GM23338 (cell line): Measurements from ENCODE around the gene MRPS27. TPM values are rescaled to one million over a fixed set of nuclear protein-coding genes. Genes with fewer than 3 reads are reported as not detected.

Experiments
- ATAC-seq: fragments of 200-7000 bp; cut with Tn5 transposase; 3 replicates; pipeline ENCODE4 v1.9.1; 2020
- DNase-seq: peaks from one replicate; pipeline ENCODE4 v3.0.0-alpha.2; 2015; ENCODE audit warnings: low spot score
- H2AFZ ChIP-seq: fragments of 200-600 bp; sonication (generic); 2 replicates; pipeline ENCODE4 v1.8.0; 2016; ENCODE audit warnings: antibody characterized with exemption, mild to moderate bottlenecking, moderate library complexity
- H3F3A ChIP-seq: fragments of 200-600 bp; sonication (generic); replicated peaks from 2 replicates; pipeline ENCODE4 v1.8.0; 2017; ENCODE audit warnings: antibody characterized with exemption, mixed run types, low read depth
- H3K27ac ChIP-seq: fragments of 200-600 bp; sonication (generic); 2 replicates; pipeline ENCODE4 v1.6.1; 2016; ENCODE audit warnings: low read depth
- H3K27me3 ChIP-seq: fragments of 200-600 bp; sonication (generic); 2 replicates; pipeline ENCODE4 v1.8.0; 2016; ENCODE audit warnings: mild to moderate bottlenecking, mixed run types, moderate library complexity; ENCODE audit not compliant: insufficient read depth
- H3K36me3 ChIP-seq: fragments of 200-600 bp; sonication (generic); 2 replicates; pipeline ENCODE4 v1.8.0; 2016; ENCODE audit warnings: mild to moderate bottlenecking; ENCODE audit not compliant: insufficient read depth
- H3K4me1 ChIP-seq: fragments of 200-600 bp; sonication (generic); 2 replicates; pipeline ENCODE4 v1.8.0; 2016; ENCODE audit warnings: mild to moderate bottlenecking, moderate library complexity; ENCODE audit not compliant: insufficient read depth
- H3K4me2 ChIP-seq: fragments of 200-600 bp; sonication (generic); 2 replicates; pipeline ENCODE4 v1.7.1; 2017; ENCODE audit warnings: mixed run types
- H3K4me3 ChIP-seq: fragments of 200-600 bp; sonication (generic); 2 replicates; pipeline ENCODE4 v1.6.1; 2016; ENCODE audit warnings: mixed run types
- H3K79me2 ChIP-seq: fragments of 200-600 bp; sonication (generic); replicated peaks from 2 replicates; pipeline ENCODE4 v1.8.0; 2017; ENCODE audit warnings: mild to moderate bottlenecking; ENCODE audit not compliant: insufficient read depth
- H3K9me2 ChIP-seq: fragments of 200-600 bp; sonication (generic); 2 replicates; pipeline ENCODE4 v1.8.0; 2017; ENCODE audit not compliant: insufficient read depth
- H4K20me1 ChIP-seq: fragments of 200-600 bp; sonication (generic); replicated peaks from 2 replicates; pipeline ENCODE4 v1.8.0; 2017; ENCODE audit warnings: mild to moderate bottlenecking; ENCODE audit not compliant: insufficient read depth
- H3K27ac Mint-ChIP-seq: 2 replicates; pipeline ENCODE4 v1.8.0; 2020; ENCODE audit warnings: inconsistent platforms, mild to moderate bottlenecking, moderate library complexity, mixed read lengths
- H3K27me3 Mint-ChIP-seq: 3 replicates; pipeline ENCODE4 v1.8.0; 2022; ENCODE audit warnings: low read depth, mild to moderate bottlenecking, moderate library complexity, mixed read lengths, inconsistent platforms; ENCODE audit not compliant: insufficient read depth, poor library complexity
- H3K36me3 Mint-ChIP-seq: 3 replicates; pipeline ENCODE4 v1.8.0; 2021; ENCODE audit warnings: low read depth, mild to moderate bottlenecking, inconsistent platforms, moderate library complexity, mixed read lengths
- H3K4me1 Mint-ChIP-seq: 3 replicates; pipeline ENCODE4 v1.8.0; 2020; ENCODE audit warnings: mild to moderate bottlenecking, inconsistent platforms, mixed read lengths
- H3K4me3 Mint-ChIP-seq: 3 replicates; pipeline ENCODE4 v1.8.0; 2021; ENCODE audit warnings: moderate library complexity, mild to moderate bottlenecking, inconsistent platforms, mixed read lengths
- H3K9me3 Mint-ChIP-seq: 3 replicates; pipeline ENCODE4 v1.8.0; 2020; ENCODE audit warnings: moderate library complexity, mild to moderate bottlenecking, inconsistent platforms, mixed read lengths
- CREB1 ChIP-seq: fragments of 250-450 bp; sonication (Bioruptor Pico); IDR thresholded peaks from 2 replicates; pipeline ENCODE4 v1.5.0; 2020; ENCODE audit warnings: low read depth, mild to moderate bottlenecking, moderate library complexity
- EZH2 ChIP-seq: fragments of 200-600 bp; sonication (generic); IDR thresholded peaks from one replicate; pipeline ENCODE4 v1.8.0; 2017; ENCODE audit warnings: antibody characterized with exemption, mild to moderate bottlenecking, low read depth; ENCODE audit not compliant: unreplicated experiment
- EZH2phosphoT487 ChIP-seq: fragments of 200-600 bp; sonication (generic); IDR thresholded peaks from one replicate; pipeline ENCODE4 v1.8.1; 2018; ENCODE audit warnings: antibody characterized with exemption; ENCODE audit not compliant: unreplicated experiment
- JUNB ChIP-seq: IDR thresholded peaks from one replicate; pipeline ENCODE4 v1.6.1; 2016; ENCODE audit warnings: antibody characterized with exemption; ENCODE audit not compliant: unreplicated experiment
- NANOG ChIP-seq: IDR thresholded peaks from 2 replicates; pipeline ENCODE4 v1.6.1; 2016; ENCODE audit warnings: antibody characterized with exemption, borderline replicate concordance
- POLR2AphosphoS5 ChIP-seq: IDR thresholded peaks from 2 replicates; pipeline ENCODE4 v1.6.1; 2016; ENCODE audit warnings: antibody characterized with exemption, low read depth
- STAT1 ChIP-seq: IDR thresholded peaks from one replicate; pipeline ENCODE4 v1.6.1; 2016; ENCODE audit warnings: antibody characterized with exemption; ENCODE audit not compliant: unreplicated experiment
- ZNF114 ChIP-seq: fragments of 250-450 bp; sonication (Bioruptor Pico); IDR thresholded peaks from 2 replicates; pipeline ENCODE4 v1.5.0; 2020; ENCODE audit warnings: mild to moderate bottlenecking, moderate library complexity
- ZNF331 ChIP-seq: fragments of 250-450 bp; sonication (Bioruptor Pico); IDR thresholded peaks from 2 replicates; pipeline ENCODE4 v1.5.0; 2020; ENCODE audit warnings: low read depth, mild to moderate bottlenecking, moderate library complexity
- polyA plus RNA-seq: library from polyadenylated mRNA; unstranded; fragments of >200 nt; fragmentation: Nextera tagmentation; extraction: Ambion mirVana; gene quantifications from 2 replicates; pipeline ENCODE4 v1.2.1, GENCODE V29; 2016
- total RNA-seq: library from RNA; depleted of rRNA; stranded (reverse); fragments of >200 nt; shearing (Covaris generic); gene quantifications from 2 replicates; pipeline ENCODE4 v1.2.3, GENCODE V29; 2014
- TF ChIP-seq, protein P1 (sequence below): fragments of 250-450 bp; sonication (Bioruptor Pico); IDR thresholded peaks from 2 replicates; pipeline ENCODE4 v1.5.0; 2020; ENCODE audit warnings: mild to moderate bottlenecking, moderate library complexity
- TF ChIP-seq, protein P2 (sequence below): IDR thresholded peaks from one replicate; pipeline ENCODE4 v1.6.1; 2018; ENCODE audit warnings: antibody characterized with exemption; ENCODE audit not compliant: unreplicated experiment
- TF ChIP-seq, protein P3 (sequence below), 2 experiments: fragments of 200-600 bp in 1 of 2; sonication (generic) in 1 of 2; conservative IDR thresholded peaks; 2 replicates each; pipeline versions ENCODE4 v1.5.1 to v1.6.1; 2016 to 2017; ENCODE audit warnings: antibody characterized with exemption in 2 of 2, low read depth in 2 of 2, mild to moderate bottlenecking in 2 of 2, moderate library complexity in 1 of 2
- TF ChIP-seq, protein P4 (sequence below): IDR thresholded peaks from 2 replicates; pipeline ENCODE4 v1.6.1; 2016; ENCODE audit warnings: antibody characterized with exemption

The MRPS27 gene
- total and polyA plus RNA-seq, 2 experiments from 2014 or later: 53.2 to 141 TPM

DNA sequence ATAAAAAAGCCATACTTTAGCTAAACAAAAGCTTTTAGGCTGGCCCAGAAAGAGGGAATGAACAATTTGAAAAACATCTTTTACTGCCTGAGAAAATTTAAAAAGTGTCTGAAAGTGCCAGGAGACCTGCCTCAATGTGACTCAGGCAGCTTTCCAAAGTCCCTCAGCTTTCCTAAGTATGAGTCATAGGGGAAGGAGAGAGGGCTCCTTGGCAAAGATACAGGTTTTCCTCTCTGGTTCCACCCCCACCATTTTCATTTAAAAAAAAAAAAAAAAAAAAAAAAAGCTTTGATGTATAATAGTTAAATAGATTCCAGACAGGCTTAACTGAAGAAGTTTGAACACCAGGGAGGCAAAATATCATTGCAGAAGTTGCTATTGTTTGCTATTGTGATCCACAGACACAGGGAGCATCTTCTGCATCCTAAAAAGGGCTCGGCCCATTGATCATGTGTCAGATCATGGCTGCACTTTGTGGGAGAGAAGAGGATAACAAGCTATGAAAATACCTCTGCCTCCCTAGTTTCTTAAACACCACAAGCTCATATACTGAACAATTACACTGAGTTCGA, 71.5 kb downstream of the MRPS27 start:
- Histone ChIP-seq H3K4me2 (no peak overlapping the region), H2AFZ (no peak overlapping the region), H3K27ac (no peak overlapping the region; the same call in 1 of the 2 replicates), H3K79me2 (peaks cover 27% of the 10 kb centered on the region), H3K9me2 (no peaks in the 10 kb centered on the region), H4K20me1 (no peaks in the 10 kb centered on the region), H3K27me3 (no peaks in the 10 kb centered on the region), H3F3A (no peaks in the 10 kb centered on the region), H3K36me3 (no peaks in the 10 kb centered on the region), H3K4me1 (peaks cover 8% of the 10 kb centered on the region; the same call in 1 of the 2 replicates), H3K4me3 (no peak overlapping the region)
- Mint-ChIP-seq H3K4me1 (peaks cover 46% of the 10 kb centered on the region), H3K9me3 (no peaks in the 10 kb centered on the region), H3K4me3 (no peak overlapping the region), H3K27me3 (peaks cover 2% of the 10 kb centered on the region), H3K36me3 (peaks cover 8% of the 10 kb centered on the region), H3K27ac (0 out of 2 replicates have a peak overlapping the region, but pooled peaks have one; percentile 64)
- DNase-seq (peak; percentile 27), ATAC-seq (peak; percentile 22; the same call in 2 of the 3 replicates)
- TF ChIP-seq EZH2 (no peak), ZNF331 (CRISPR knock-in tag) (no peak), STAT1 (no peak), CREB1 (CRISPR knock-in tag) (no peak), JUNB (no peak), ZNF114 (no peak), EZH2phosphoT487 (no peak), NANOG (no peak), POLR2AphosphoS5 (no peak)
- TF ChIP-seq, protein P1, sequence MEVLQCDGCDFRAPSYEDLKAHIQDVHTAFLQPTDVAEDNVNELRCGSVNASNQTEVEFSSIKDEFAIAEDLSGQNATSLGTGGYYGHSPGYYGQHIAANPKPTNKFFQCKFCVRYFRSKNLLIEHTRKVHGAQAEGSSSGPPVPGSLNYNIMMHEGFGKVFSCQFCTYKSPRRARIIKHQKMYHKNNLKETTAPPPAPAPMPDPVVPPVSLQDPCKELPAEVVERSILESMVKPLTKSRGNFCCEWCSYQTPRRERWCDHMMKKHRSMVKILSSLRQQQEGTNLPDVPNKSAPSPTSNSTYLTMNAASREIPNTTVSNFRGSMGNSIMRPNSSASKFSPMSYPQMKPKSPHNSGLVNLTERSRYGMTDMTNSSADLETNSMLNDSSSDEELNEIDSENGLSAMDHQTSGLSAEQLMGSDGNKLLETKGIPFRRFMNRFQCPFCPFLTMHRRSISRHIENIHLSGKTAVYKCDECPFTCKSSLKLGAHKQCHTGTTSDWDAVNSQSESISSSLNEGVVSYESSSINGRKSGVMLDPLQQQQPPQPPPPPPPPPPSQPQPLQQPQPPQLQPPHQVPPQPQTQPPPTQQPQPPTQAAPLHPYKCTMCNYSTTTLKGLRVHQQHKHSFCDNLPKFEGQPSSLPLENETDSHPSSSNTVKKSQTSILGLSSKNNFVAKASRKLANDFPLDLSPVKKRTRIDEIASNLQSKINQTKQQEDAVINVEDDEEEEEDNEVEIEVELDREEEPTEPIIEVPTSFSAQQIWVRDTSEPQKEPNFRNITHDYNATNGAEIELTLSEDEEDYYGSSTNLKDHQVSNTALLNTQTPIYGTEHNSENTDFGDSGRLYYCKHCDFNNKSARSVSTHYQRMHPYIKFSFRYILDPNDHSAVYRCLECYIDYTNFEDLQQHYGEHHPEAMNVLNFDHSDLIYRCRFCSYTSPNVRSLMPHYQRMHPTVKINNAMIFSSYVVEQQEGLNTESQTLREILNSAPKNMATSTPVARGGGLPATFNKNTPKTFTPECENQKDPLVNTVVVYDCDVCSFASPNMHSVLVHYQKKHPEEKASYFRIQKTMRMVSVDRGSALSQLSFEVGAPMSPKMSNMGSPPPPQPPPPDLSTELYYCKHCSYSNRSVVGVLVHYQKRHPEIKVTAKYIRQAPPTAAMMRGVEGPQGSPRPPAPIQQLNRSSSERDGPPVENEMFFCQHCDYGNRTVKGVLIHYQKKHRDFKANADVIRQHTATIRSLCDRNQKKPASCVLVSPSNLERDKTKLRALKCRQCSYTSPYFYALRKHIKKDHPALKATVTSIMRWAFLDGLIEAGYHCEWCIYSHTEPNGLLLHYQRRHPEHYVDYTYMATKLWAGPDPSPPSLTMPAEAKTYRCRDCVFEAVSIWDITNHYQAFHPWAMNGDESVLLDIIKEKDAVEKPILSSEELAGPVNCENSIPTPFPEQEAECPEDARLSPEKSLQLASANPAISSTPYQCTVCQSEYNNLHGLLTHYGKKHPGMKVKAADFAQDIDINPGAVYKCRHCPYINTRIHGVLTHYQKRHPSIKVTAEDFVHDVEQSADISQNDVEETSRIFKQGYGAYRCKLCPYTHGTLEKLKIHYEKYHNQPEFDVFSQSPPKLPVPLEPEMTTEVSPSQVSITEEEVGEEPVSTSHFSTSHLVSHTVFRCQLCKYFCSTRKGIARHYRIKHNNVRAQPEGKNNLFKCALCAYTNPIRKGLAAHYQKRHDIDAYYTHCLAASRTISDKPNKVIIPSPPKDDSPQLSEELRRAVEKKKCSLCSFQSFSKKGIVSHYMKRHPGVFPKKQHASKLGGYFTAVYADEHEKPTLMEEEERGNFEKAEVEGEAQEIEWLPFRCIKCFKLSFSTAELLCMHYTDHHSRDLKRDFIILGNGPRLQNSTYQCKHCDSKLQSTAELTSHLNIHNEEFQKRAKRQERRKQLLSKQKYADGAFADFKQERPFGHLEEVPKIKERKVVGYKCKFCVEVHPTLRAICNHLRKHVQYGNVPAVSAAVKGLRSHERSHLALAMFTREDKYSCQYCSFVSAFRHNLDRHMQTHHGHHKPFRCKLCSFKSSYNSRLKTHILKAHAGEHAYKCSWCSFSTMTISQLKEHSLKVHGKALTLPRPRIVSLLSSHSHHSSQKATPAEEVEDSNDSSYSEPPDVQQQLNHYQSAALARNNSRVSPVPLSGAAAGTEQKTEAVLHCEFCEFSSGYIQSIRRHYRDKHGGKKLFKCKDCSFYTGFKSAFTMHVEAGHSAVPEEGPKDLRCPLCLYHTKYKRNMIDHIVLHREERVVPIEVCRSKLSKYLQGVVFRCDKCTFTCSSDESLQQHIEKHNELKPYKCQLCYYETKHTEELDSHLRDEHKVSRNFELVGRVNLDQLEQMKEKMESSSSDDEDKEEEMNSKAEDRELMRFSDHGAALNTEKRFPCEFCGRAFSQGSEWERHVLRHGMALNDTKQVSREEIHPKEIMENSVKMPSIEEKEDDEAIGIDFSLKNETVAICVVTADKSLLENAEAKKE: no peak
- TF ChIP-seq, protein P2, sequence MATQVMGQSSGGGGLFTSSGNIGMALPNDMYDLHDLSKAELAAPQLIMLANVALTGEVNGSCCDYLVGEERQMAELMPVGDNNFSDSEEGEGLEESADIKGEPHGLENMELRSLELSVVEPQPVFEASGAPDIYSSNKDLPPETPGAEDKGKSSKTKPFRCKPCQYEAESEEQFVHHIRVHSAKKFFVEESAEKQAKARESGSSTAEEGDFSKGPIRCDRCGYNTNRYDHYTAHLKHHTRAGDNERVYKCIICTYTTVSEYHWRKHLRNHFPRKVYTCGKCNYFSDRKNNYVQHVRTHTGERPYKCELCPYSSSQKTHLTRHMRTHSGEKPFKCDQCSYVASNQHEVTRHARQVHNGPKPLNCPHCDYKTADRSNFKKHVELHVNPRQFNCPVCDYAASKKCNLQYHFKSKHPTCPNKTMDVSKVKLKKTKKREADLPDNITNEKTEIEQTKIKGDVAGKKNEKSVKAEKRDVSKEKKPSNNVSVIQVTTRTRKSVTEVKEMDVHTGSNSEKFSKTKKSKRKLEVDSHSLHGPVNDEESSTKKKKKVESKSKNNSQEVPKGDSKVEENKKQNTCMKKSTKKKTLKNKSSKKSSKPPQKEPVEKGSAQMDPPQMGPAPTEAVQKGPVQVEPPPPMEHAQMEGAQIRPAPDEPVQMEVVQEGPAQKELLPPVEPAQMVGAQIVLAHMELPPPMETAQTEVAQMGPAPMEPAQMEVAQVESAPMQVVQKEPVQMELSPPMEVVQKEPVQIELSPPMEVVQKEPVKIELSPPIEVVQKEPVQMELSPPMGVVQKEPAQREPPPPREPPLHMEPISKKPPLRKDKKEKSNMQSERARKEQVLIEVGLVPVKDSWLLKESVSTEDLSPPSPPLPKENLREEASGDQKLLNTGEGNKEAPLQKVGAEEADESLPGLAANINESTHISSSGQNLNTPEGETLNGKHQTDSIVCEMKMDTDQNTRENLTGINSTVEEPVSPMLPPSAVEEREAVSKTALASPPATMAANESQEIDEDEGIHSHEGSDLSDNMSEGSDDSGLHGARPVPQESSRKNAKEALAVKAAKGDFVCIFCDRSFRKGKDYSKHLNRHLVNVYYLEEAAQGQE: no peak
- TF ChIP-seq, protein P3, sequence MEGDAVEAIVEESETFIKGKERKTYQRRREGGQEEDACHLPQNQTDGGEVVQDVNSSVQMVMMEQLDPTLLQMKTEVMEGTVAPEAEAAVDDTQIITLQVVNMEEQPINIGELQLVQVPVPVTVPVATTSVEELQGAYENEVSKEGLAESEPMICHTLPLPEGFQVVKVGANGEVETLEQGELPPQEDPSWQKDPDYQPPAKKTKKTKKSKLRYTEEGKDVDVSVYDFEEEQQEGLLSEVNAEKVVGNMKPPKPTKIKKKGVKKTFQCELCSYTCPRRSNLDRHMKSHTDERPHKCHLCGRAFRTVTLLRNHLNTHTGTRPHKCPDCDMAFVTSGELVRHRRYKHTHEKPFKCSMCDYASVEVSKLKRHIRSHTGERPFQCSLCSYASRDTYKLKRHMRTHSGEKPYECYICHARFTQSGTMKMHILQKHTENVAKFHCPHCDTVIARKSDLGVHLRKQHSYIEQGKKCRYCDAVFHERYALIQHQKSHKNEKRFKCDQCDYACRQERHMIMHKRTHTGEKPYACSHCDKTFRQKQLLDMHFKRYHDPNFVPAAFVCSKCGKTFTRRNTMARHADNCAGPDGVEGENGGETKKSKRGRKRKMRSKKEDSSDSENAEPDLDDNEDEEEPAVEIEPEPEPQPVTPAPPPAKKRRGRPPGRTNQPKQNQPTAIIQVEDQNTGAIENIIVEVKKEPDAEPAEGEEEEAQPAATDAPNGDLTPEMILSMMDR (conservative IDR thresholded peaks at IDR 0.05; ENCODE audit: low read depth in 2 of 2): no peak
- TF ChIP-seq, protein P4, sequence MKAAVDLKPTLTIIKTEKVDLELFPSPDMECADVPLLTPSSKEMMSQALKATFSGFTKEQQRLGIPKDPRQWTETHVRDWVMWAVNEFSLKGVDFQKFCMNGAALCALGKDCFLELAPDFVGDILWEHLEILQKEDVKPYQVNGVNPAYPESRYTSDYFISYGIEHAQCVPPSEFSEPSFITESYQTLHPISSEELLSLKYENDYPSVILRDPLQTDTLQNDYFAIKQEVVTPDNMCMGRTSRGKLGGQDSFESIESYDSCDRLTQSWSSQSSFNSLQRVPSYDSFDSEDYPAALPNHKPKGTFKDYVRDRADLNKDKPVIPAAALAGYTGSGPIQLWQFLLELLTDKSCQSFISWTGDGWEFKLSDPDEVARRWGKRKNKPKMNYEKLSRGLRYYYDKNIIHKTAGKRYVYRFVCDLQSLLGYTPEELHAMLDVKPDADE: no peak
